GM13976 (cell line): Measurements from ENCODE around the gene TRIM45.

Source experiments
- DNase-seq: peaks from one replicate; pipeline ENCODE4 v3.0.0; 2012; ENCODE audit warnings: low spot score
- in situ Hi-C: fragments of 300-500 bp; cut with MboI; formaldehyde crosslinking; loops from one replicate; pipeline ENCODE4 v1.12.0; 2022; ENCODE audit warnings: low sequenced_read_pairs, mixed read lengths, inconsistent platforms; ENCODE audit not compliant: unreplicated experiment
- TF ChIP-seq, protein P1 (sequence below): IDR thresholded peaks from 2 replicates; pipeline ENCODE4 v1.5.1; 2012; ENCODE audit warnings: borderline replicate concordance, mild to moderate bottlenecking; ENCODE audit not compliant: insufficient read depth; ENCODE audit errors: extremely low read depth, missing control alignments, control extremely low read depth

Gene TRIM45

DNA sequence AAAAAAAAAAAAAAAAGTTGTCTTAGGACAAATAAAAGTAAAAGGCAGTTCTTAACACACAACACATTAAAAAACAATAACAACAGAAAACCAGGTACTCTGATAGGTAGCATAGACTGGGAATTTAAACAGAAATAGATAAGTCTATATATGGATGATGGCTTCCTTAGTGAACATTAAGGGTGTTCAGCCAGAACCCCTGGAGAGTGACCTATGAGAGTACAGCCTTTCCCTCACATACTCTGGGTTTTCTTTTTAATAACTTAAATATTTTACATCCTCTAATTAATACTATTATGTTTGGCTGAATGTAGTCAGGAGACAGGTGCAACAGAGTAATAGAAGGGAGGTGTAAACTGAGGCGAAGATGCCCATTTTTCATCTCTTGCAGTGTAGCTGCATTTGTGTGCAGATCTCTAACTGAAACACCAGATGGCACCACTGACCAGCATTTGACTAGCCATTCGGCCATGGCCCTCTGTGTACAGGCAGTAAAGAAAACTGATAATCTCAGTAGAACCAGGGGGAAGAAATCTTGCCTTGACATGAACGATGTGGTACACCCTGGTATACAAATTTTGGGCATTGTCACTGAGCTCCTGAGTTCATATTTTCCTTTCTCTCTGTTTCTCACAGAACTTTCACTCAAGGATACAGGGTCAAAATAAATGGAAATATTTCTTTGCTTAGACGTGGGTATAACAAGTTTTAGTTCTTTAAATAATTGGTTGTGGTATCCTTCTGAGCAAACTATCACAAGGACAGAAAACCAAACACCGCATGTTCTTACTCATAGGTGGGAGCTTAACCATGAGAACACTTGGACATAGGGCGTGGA lies 53.8 kb downstream of the TRIM45 start:
- in situ Hi-C loops, result no loop called here
- peak; percentile 51 for DNase-seq
- TF ChIP-seq, protein P1, sequence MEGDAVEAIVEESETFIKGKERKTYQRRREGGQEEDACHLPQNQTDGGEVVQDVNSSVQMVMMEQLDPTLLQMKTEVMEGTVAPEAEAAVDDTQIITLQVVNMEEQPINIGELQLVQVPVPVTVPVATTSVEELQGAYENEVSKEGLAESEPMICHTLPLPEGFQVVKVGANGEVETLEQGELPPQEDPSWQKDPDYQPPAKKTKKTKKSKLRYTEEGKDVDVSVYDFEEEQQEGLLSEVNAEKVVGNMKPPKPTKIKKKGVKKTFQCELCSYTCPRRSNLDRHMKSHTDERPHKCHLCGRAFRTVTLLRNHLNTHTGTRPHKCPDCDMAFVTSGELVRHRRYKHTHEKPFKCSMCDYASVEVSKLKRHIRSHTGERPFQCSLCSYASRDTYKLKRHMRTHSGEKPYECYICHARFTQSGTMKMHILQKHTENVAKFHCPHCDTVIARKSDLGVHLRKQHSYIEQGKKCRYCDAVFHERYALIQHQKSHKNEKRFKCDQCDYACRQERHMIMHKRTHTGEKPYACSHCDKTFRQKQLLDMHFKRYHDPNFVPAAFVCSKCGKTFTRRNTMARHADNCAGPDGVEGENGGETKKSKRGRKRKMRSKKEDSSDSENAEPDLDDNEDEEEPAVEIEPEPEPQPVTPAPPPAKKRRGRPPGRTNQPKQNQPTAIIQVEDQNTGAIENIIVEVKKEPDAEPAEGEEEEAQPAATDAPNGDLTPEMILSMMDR, result peak; percentile 76

DNA sequence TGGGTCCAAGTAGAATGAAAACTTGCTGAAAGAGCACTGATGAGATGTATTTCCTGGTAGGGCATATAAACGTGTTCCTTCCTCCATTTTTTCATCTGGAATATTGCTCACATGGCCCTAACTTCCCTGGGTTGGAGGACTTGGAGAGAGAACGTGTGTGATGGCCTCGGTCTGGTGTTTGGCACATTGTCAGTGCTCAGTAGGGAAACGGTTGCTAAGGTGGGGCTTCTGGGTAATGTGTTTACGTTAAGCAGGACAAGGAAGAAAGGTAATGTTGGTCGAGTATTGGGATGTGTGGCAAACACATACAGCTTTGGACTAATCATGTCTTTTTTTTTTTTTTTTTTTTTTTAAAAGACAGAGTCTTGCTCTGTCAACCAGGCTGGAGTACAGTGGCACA lies 55.2 kb downstream of the TRIM45 start:
- TF ChIP-seq, protein P1, result no peak
- in situ Hi-C loops, result no loop called here
- no peak for DNase-seq

DNA sequence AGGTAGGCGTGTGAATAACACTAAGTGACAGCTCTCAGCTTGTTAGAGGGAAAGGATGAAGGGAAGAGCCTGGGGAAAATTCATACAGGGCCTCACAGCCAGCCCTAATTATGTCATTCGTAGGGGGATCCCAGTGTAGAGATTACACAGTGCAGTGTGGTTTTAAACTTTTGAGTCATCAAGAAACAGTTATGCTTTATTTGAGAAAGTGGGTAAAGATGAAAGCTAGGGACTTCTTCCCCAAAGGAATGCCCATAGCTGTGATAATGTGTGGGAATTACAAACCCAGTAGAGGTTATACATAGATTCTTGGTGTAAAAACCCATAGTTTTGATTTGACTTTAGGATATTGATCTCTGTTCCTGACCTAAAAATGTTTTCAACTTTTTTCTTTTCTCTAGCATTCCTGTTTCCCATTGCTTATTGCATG lies 59.5 kb downstream of the TRIM45 start:
- peak; percentile 73 for DNase-seq
- in situ Hi-C loops, result no loop called here
- TF ChIP-seq, protein P1, result no peak
